Measurements from ENCODE around the gene NRG4.

NRG4 gene

DNA sequence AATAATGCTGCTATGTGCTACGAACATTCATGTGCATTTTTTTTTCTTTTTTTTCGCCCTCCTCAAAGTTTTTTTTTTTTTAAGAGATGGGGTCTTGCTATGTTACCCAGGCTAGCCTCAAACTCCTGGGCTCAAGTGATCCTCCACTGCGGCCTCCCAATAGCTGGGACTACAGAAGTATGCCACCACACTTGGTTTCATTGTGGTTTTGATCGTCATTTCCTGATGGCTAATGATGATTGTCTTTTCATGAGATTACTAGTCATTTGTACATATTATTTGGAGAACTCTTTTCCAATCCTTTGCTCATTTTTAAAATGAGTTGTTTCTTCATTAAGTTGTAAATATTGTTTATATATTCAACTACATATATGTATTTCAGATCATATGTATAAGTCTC lies 59.7 kb downstream of the NRG4 start:
- TF ChIP-seq, protein P1, sequence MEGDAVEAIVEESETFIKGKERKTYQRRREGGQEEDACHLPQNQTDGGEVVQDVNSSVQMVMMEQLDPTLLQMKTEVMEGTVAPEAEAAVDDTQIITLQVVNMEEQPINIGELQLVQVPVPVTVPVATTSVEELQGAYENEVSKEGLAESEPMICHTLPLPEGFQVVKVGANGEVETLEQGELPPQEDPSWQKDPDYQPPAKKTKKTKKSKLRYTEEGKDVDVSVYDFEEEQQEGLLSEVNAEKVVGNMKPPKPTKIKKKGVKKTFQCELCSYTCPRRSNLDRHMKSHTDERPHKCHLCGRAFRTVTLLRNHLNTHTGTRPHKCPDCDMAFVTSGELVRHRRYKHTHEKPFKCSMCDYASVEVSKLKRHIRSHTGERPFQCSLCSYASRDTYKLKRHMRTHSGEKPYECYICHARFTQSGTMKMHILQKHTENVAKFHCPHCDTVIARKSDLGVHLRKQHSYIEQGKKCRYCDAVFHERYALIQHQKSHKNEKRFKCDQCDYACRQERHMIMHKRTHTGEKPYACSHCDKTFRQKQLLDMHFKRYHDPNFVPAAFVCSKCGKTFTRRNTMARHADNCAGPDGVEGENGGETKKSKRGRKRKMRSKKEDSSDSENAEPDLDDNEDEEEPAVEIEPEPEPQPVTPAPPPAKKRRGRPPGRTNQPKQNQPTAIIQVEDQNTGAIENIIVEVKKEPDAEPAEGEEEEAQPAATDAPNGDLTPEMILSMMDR (IDR thresholded peaks at IDR 0.05; ENCODE audit: low read length) = no peak
- no peak for TF ChIP-seq EZH2phosphoT487 (IDR thresholded peaks at IDR 0.05; ENCODE audit: low read length)
- no peaks in the 10 kb centered on the region for H3K9me2 ChIP-seq (replicated peaks; ENCODE audit: insufficient read depth, low read length)
- H3K4me1 ChIP-seq (ENCODE audit: low read length) = no peaks in the 10 kb centered on the region
- H2AFZ ChIP-seq (ENCODE audit: low read length) = no peak overlapping the region
- H3F3A ChIP-seq (ENCODE audit: insufficient read depth, low read length) = no peaks in the 10 kb centered on the region
- H3K27ac ChIP-seq (ENCODE audit: low read length) = no peak overlapping the region
- no peaks in the 10 kb centered on the region for H3K9me3 ChIP-seq (replicated peaks; ENCODE audit: insufficient read depth, low read length)
- H4K20me1 ChIP-seq (ENCODE audit: insufficient read depth, low read length) = no peaks in the 10 kb centered on the region
- H3K27me3 ChIP-seq (replicated peaks; ENCODE audit: insufficient read depth, low read length) = no peaks in the 10 kb centered on the region
- no peak overlapping the region for H3K4me2 ChIP-seq (ENCODE audit: low read depth, low read length)
- H3K79me2 ChIP-seq (ENCODE audit: low read length) = no peaks in the 10 kb centered on the region
- H3K36me3 ChIP-seq (replicated peaks; ENCODE audit: insufficient read depth, low read length) = no peaks in the 10 kb centered on the region
- H3K4me3 ChIP-seq (ENCODE audit: low read length) = no peak overlapping the region
- no peak overlapping the region for H3K9ac ChIP-seq (ENCODE audit: low read length)
- DNase-seq = no peak

DNA sequence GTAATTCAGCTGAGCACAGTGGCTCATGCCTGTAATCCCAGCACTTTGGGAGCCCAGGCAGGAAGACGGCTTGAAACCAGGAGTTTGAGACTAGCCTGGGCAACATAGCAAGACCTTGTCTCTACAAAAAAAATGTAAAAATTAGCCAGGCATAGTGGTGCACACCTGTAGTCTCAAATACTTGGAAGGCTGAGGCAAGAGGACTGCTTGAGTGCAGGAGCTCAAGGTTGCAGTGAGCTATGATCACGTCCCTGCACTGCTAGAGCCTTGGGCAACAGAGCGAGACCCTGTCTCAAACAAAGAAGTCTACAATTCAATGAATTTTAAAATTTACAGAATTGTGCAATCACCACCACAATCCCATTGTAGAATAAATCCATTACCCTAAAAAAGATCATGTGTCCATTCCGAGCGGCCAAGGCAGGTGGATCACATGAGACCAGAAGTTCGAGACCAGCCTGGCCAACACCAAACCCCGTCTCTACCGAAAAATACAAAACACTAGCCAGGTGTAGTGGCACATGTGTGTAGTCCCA lies 63.4 kb downstream of the NRG4 start:
- Histone ChIP-seq H3K9me3 (replicated peaks; ENCODE audit: insufficient read depth, low read length) (no peaks in the 10 kb centered on the region), H3K9ac (ENCODE audit: low read length) (no peak overlapping the region), H3K27me3 (replicated peaks; ENCODE audit: insufficient read depth, low read length) (no peaks in the 10 kb centered on the region), H3K27ac (ENCODE audit: low read length) (no peak overlapping the region), H4K20me1 (ENCODE audit: insufficient read depth, low read length) (no peaks in the 10 kb centered on the region), H3F3A (ENCODE audit: insufficient read depth, low read length) (no peaks in the 10 kb centered on the region), H3K4me3 (ENCODE audit: low read length) (no peak overlapping the region), H3K9me2 (replicated peaks; ENCODE audit: insufficient read depth, low read length) (no peaks in the 10 kb centered on the region), H3K79me2 (ENCODE audit: low read length) (no peaks in the 10 kb centered on the region), H3K36me3 (replicated peaks; ENCODE audit: insufficient read depth, low read length) (no peaks in the 10 kb centered on the region), H3K4me2 (ENCODE audit: low read depth, low read length) (no peak overlapping the region), H2AFZ (ENCODE audit: low read length) (no peak overlapping the region), H3K4me1 (ENCODE audit: low read length) (no peaks in the 10 kb centered on the region)
- no peak for TF ChIP-seq EZH2phosphoT487 (IDR thresholded peaks at IDR 0.05; ENCODE audit: low read length)
- no peak for TF ChIP-seq EZH2 (optimal IDR thresholded peaks at IDR 0.05; ENCODE audit: low read depth, low read length)
- TF ChIP-seq, protein P1 (IDR thresholded peaks at IDR 0.05; ENCODE audit: low read length) = no peak
- DNase-seq = no peak

DNA sequence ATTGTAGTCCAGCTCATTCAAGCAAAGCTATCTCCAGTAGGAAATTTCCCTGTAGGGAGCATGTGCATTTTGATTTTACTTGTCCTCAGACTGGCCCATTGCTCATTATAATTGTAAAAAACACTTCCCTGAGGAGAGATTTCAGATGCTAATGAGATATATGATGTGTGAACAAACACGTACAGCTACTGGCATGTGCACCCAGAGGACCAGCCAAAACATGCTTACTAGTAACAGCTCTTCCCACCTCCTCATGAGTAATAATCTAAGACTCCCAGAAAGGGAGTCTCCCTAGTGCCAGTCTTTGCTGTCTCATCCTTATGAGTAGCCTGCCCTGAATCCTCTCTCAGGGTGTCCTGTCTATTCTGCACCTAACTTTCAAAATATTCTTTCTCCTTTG lies 65.1 kb downstream of the NRG4 start:
- Histone ChIP-seq H3K4me3 (ENCODE audit: low read length) (no peak overlapping the region), H3F3A (ENCODE audit: insufficient read depth, low read length) (no peaks in the 10 kb centered on the region), H4K20me1 (ENCODE audit: insufficient read depth, low read length) (no peaks in the 10 kb centered on the region), H3K4me1 (ENCODE audit: low read length) (no peaks in the 10 kb centered on the region), H3K9me3 (replicated peaks; ENCODE audit: insufficient read depth, low read length) (no peaks in the 10 kb centered on the region), H3K4me2 (ENCODE audit: low read depth, low read length) (no peak overlapping the region), H3K9me2 (replicated peaks; ENCODE audit: insufficient read depth, low read length) (no peaks in the 10 kb centered on the region), H2AFZ (ENCODE audit: low read length) (no peak overlapping the region), H3K27me3 (replicated peaks; ENCODE audit: insufficient read depth, low read length) (no peaks in the 10 kb centered on the region), H3K79me2 (ENCODE audit: low read length) (no peaks in the 10 kb centered on the region), H3K27ac (ENCODE audit: low read length) (no peak overlapping the region), H3K9ac (ENCODE audit: low read length) (no peak overlapping the region), H3K36me3 (replicated peaks; ENCODE audit: insufficient read depth, low read length) (no peaks in the 10 kb centered on the region)
- TF ChIP-seq EZH2 (optimal IDR thresholded peaks at IDR 0.05; ENCODE audit: low read depth, low read length) = no peak
- TF ChIP-seq, protein P1 (IDR thresholded peaks at IDR 0.05; ENCODE audit: low read length) = no peak
- no peak for TF ChIP-seq EZH2phosphoT487 (IDR thresholded peaks at IDR 0.05; ENCODE audit: low read length)
- no peak for DNase-seq
